NCI-H748 treated with DMSO at 0.1 percent for 48 hours (cell line): ENCODE results near the gene CEACAM21.
A peak's percentile ranks its signal among the peaks of the same experiment; 100 is the strongest.

Experiments used
- DNase-seq: peaks from one replicate; lab custom pipeline; 2025; lab: John Stamatoyannopoulos, UW

Gene CEACAM21

GRCh38 chr19:41587101-41587837 is 11.3 kb downstream of the CEACAM21 start:
- DNase-seq, result no peak

- no peak for DNase-seq
Measured at GRCh38 chr19:41587838-41588210, 11.9 kb downstream of the CEACAM21 start.

DNA sequence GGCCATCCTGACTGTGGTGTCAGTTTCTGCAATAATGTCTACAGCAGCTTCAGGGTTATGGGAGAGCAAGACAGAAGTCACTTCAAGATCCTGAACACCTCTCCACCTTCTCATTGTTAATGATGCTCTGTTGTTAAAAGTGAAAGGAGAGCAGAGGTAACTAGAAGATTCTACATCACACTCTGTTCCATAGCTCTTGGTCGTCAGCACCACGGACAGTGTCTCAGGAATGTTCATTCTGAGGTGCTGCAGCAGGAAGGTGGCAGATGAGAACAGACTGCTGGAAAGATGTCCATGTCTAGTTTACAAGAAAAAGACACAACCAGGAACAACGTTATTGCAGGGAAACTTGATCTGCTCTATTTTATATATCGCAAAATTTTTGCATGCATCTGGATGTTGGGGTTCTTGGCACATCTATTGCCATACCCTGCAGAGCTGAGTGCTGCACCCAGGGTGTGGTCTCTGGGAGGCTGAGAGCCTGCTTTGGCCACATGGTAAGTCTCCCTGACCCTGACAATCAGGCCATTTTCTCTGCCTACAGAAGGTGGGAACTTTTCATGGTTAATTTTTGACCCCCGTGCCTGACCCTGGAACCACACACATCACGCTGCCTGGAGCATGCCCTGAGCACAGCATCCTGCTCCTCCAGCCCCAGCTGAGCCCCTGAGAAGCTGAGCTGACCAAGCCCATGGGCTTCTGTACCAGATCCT is 12.7 kb downstream of the CEACAM21 start:
- DNase-seq, result no peak

DNA sequence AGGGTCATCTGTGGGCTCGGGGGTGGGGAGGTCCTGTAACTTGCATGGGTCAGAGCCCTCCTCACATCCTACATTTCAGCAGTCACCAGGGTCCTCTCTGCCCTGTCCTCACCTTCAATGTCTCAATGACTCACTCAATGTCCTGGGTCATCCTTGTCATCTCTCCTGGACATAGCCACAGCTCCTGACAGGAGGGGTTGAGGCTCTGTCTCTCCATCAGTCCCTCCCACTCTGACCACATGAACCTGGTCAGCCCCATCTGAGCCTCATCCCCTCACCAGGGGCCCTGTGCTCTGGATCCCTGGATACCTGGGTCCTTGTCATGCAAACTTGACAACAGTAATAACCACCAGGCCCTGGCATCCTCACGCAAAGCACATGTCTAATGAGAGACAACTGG is 13.4 kb downstream of the CEACAM21 start:
- DNase-seq, result no peak

GRCh38 chr19:41590936-41591335 is 15.0 kb downstream of the CEACAM21 start:
- no peak for DNase-seq

DNA sequence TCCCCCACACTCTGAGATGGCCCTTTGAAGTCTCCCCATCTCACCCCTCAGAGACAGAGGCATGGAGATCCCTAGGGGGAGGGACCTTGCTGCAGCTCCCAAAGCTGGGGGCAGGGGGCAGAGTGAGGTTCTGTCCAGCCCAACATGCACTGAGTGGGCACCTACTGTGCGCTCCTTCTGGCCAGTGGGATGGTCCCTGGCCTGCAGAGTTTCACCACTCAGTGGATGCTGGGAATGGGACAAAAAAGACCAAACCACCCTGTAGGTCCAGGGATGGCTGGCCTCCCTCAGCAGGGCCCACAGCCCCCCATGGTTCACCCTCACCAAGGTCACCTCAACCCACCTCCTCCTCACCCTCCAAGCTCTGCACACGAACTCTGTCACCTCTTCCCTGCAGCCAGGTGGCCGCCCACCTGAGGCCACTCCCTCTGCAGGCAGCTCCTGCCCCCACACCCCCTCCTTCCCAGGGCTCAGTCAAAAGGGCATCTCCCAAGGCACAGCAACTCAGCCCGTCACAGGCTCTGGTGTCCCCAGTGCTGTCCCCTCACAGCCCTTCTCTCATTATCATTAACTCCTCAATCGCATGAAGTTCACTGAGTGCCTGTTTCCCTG is 16.1 kb downstream of the CEACAM21 start:
- DNase-seq, result no peak

DNA sequence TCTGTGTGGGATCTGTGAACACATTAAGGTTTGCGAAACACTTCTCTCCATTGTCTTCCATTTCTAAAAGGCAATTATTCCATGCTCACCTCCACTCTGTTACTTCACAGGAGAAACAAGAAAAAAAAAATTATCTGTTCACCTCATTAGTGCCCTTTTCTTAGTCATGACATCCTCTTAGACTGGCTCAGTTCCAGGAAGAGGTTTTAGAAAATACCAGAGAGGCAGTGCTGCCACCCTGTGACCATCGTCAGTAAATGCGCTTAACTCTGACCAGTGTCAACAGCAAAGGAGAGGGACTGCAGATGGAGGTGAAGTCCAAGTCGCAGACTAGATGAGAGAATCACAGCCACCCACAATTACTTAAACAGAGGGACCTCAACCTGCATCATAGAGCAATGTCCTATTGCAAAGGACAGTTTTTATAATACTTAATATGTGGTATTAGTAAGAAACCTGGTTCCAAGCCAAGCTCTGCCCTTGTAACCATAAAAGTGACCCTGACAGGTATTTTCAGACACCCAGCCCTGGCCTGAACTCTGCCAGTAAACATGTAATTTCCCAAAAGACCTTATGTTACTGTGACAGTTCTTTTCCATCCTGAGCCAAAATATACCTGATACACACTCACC is 19.4 kb downstream of the CEACAM21 start:
- DNase-seq, result peak; percentile 78

GRCh38 chr19:41595890-41596280 is 19.9 kb downstream of the CEACAM21 start:
- no peak for DNase-seq

GRCh38 chr19:41597600-41598041 is 21.7 kb downstream of the CEACAM21 start:
- peak; percentile 83 for DNase-seq

DNA sequence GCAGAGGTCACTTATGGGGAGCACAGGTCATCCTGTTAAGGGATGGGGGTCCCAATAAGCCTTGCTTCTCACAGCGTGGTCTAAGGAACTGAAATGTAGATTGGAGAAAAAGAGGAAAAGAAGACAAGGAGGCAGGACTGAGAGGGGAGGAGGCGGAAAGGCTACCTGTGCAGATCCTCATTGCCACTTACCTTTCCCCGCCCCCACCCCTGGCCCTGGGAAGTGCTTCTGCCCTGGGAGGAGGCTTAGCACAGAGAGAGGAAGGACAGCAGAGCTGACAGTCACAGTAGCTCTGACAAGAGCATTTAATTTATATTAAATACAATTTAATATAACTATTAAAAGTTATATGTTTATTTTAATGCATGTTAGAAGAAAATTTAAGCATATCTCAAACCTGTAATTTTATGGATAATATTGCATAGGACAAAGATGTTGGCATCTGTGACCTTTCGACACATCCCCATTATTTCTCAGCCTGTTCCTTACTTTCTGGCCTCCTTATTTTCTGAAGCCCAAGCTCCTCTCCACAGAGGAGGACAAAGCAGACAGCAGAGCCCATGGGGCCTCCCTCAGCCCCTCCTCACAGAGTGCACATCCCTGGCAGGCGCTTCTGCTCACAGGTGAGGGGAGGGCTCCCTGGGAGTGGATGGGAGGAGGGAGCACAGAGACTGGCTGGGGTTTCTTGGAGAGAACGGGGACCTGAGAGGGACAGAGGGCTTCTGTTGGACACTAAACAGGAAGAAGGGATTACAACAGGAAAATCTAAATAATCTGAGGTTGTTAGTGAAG is 23.4 kb downstream of the CEACAM21 start:
- DNase-seq, result no peak

DNA sequence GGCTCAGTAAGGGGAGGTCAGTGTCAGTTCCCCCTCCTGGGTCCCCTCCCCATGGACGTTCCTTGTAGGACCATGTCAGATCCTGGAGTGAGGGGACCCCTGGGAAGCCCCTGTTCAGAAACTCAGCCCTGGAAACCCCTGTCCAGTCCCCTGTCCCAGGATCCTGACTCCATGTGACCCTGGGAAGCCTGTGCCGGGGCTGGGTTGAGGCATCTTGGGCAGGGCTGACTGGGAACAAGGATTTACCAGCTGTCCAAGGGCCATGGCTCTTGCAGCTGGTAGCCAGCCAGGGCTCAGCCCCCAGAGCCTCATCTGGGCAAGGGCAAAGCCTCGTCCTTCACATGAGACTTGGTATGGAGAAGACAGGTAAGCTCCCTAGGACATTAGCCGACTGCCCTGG is 25.8 kb downstream of the CEACAM21 start:
- DNase-seq, result no peak

GRCh38 chr19:41604831-41605230 is 28.9 kb downstream of the CEACAM21 start:
- no peak for DNase-seq

- DNase-seq, result no peak
Measured at GRCh38 chr19:41606215-41606837, 30.4 kb downstream of the CEACAM21 start.

- DNase-seq, result no peak
Measured at GRCh38 chr19:41607668-41608067, 31.7 kb downstream of the CEACAM21 start.

DNA sequence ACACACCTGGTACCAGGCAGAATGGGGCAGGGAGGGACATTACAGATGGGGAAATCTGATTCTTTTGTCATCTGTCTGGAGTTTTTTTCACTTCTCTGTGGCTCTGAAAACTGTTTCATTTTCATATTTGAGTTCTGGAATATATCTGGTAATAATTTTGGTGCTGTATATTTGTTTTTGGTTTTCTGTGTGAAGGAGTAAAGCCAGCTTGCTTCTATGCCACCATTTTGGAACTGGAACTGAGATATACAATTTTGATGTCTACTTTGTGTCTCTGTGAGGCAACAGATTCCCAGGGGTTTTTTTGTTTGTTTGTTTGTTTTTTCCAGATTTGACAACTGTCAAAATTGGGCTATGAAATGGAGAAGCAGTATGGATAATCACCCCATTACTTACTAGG is 34.8 kb downstream of the CEACAM21 start:
- no peak for DNase-seq

GRCh38 chr19:41612483-41612882 is 36.5 kb downstream of the CEACAM21 start:
- DNase-seq, result no peak

- DNase-seq, result no peak
Measured at GRCh38 chr19:41615207-41615606, 39.2 kb downstream of the CEACAM21 start.

GRCh38 chr19:41616792-41617621 is 41.0 kb downstream of the CEACAM21 start:
- no peak for DNase-seq

GRCh38 chr19:41617941-41618730 is 42.2 kb downstream of the CEACAM21 start:
- DNase-seq, result no peak
